ENCODE data around the gene WWC2. TPM values are rescaled to one million over a fixed set of nuclear protein-coding genes. Genes with fewer than 3 reads are reported as not detected.

Gene WWC2
- total and polyA plus RNA-seq, 2 donors (not counting 3 experiments of a cell fraction or from before 2014, with no cell fraction given): 12.9 to 52.2 TPM

DNA sequence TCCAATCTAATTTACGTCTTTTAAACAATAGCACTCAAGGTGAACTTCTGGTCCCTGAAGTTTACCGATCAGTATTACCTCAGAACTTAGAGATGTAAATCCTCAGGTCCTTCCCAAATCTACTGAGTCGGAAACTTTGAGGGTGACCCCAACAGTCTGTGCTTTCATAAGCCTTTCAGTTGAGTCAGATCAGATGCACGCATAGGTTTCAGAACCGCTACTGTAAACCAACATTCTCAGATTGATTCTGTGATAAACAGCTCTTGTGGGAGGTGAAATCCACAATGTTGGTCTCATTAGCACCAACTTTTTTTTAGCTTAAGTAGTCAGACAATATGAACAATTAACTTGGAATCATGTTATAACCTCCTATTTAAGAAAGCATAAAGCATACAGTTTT is 86.0 kb downstream of the WWC2 start:
- no peak overlapping the region for H2AFZ ChIP-seq (ENCODE audit: low read depth, low read length)
- H3K27me3 ChIP-seq (ENCODE audit: control insufficient read depth in 2 of 2, insufficient read depth in 2 of 2, low read length in 2 of 2): no peaks in the 10 kb centered on the region
- H3K9me3 ChIP-seq (replicated peaks; ENCODE audit: control insufficient read depth, insufficient read depth, low read length): no peaks in the 10 kb centered on the region
- FAIRE-seq (no peak), DNase-seq (ENCODE audit: low read depth, low spot score) (no peak)
- no peak overlapping the region for H3K4me2 ChIP-seq (ENCODE audit: insufficient read depth, low read length)
- no peak overlapping the region for H3K4me3 ChIP-seq (replicated peaks in 1 of 3; ENCODE audit: insufficient read depth in 1 of 3, low read depth in 1 of 3, low read length in 3 of 3)
- H3K79me2 ChIP-seq (ENCODE audit: control insufficient read depth, insufficient read depth, low read length): peaks cover 33% of the 10 kb centered on the region
- no peaks in the 10 kb centered on the region for H4K20me1 ChIP-seq (replicated peaks; ENCODE audit: control insufficient read depth, extremely low read depth, insufficient read depth, low read length)
- intact Hi-C loops (cut with micrococcal nuclease) (no loop called here), dilution Hi-C loops (cut with MboI; ENCODE audit: extremely low pct_ligation_motif_present, low sequenced_read_pairs) (no loop called here)
- no TSS peak for BruUV-seq (replicated peaks)
- no peaks in the 10 kb centered on the region for H3K36me3 ChIP-seq (ENCODE audit: control insufficient read depth in 2 of 2, extremely low read depth in 1 of 2, insufficient read depth in 2 of 2, low read length in 2 of 2)
- TF ChIP-seq GATA2 (IDR thresholded peaks at IDR 0.05; ENCODE audit: insufficient read depth, insufficient read length, low read depth, low read length) (no peak), POLR2AphosphoS5 (IDR thresholded peaks at IDR 0.05; ENCODE audit: insufficient read depth, low read depth, low read length) (no peak), MAX (IDR thresholded peaks at IDR 0.05; ENCODE audit: insufficient read depth, insufficient read length) (no peak), POLR2A (IDR thresholded peaks at IDR 0.05; ENCODE audit: low read depth, low read length) (no peak), FOS (IDR thresholded peaks at IDR 0.05; ENCODE audit: borderline replicate concordance, insufficient read depth, low read length) (no peak), JUN (IDR thresholded peaks at IDR 0.05; ENCODE audit: borderline replicate concordance, insufficient read depth, insufficient read length, low read depth) (no peak), EZH2 (IDR thresholded peaks at IDR 0.05; ENCODE audit: borderline replicate concordance, low read depth, low read length, severe bottlenecking) (no peak)
- TF ChIP-seq, protein P1, sequence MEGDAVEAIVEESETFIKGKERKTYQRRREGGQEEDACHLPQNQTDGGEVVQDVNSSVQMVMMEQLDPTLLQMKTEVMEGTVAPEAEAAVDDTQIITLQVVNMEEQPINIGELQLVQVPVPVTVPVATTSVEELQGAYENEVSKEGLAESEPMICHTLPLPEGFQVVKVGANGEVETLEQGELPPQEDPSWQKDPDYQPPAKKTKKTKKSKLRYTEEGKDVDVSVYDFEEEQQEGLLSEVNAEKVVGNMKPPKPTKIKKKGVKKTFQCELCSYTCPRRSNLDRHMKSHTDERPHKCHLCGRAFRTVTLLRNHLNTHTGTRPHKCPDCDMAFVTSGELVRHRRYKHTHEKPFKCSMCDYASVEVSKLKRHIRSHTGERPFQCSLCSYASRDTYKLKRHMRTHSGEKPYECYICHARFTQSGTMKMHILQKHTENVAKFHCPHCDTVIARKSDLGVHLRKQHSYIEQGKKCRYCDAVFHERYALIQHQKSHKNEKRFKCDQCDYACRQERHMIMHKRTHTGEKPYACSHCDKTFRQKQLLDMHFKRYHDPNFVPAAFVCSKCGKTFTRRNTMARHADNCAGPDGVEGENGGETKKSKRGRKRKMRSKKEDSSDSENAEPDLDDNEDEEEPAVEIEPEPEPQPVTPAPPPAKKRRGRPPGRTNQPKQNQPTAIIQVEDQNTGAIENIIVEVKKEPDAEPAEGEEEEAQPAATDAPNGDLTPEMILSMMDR (IDR thresholded peaks at IDR 0.05; ENCODE audit: extremely low read depth in 1 of 2, insufficient read depth in 1 of 2, low read depth in 1 of 2, low read length in 2 of 2): no peak
- H3K9ac ChIP-seq (replicated peaks; ENCODE audit: extremely low read depth, insufficient read depth, low read length): no peak overlapping the region
- no peaks in the 10 kb centered on the region for H3K9me1 ChIP-seq (replicated peaks; ENCODE audit: control insufficient read depth, extremely low read depth, insufficient read depth, low read length)
- no peak overlapping the region for H3K27ac ChIP-seq (ENCODE audit: insufficient read depth, low read depth, low read length)
- ChIA-PET CTCF (interaction anchor here (0.6 to 1.3 kb wide), 6 partner anchors 9 to 247 kb away, joined by 3 to 4 read pairs (median 3); no protein-coding TSS in a partner anchor), POLR2A (no interaction called here)
- peaks cover 16% of the 10 kb centered on the region for H3K4me1 ChIP-seq (ENCODE audit: control insufficient read depth, extremely low read depth, insufficient read depth, low read length)

Data from endothelial cell of umbilical vein (primary cell).